GM21381 (cell line): ENCODE measurements around the gene MS4A12.
"Not testable (repeated sequence)": the region's sequence is repeated elsewhere in the genome, so short reads cannot be mapped to it uniquely, and the experiment has no call there.

Experiments
- ATAC-seq: cut with Tn5 transposase; IDR thresholded peaks from one replicate; pipeline ENCODE4 v1.9.1; 2021; ENCODE audit warnings: mild to moderate bottlenecking, moderate library complexity; ENCODE audit not compliant: unreplicated experiment

The MS4A12 gene

GRCh38 chr11:60511393-60511792 is 18.8 kb downstream of the MS4A12 start:
- ATAC-seq: no peak

- no peak for ATAC-seq
Measured at GRCh38 chr11:60512651-60513225, 20.2 kb downstream of the MS4A12 start.

GRCh38 chr11:60513496-60514460 is 21.2 kb downstream of the MS4A12 start:
- ATAC-seq: no peak

- no peak for ATAC-seq
Measured at GRCh38 chr11:60515144-60515855, 22.7 kb downstream of the MS4A12 start, which contains the start of gene MS4A13. Gene MS4A13 (plus strand): TSS chr11:60515392. CDS start chr11:60518084, 2,692 bp downstream.

- no peak for ATAC-seq
Measured at GRCh38 chr11:60528465-60528864, 35.9 kb downstream of the MS4A12 start.

- no peak for ATAC-seq
Measured at GRCh38 chr11:60528934-60529333, 36.4 kb downstream of the MS4A12 start.

- ATAC-seq: no peak
Measured at GRCh38 chr11:60530454-60531100, 38.0 kb downstream of the MS4A12 start.

- ATAC-seq: not testable (repeated sequence)
Measured at GRCh38 chr11:60532383-60532782, 39.8 kb downstream of the MS4A12 start.

- not testable (repeated sequence) for ATAC-seq
Measured at GRCh38 chr11:60538627-60539026, 46.0 kb downstream of the MS4A12 start.

- ATAC-seq: no peak
Measured at GRCh38 chr11:60544077-60544476, 51.5 kb downstream of the MS4A12 start.
